SK-N-SH (cell line): ENCODE measurements around the gene TTC39C.

Experiments used
- CTCF ChIP-seq: fragments of 200-600 bp; sonication (generic); IDR thresholded peaks from 2 replicates; pipeline ENCODE4 v1.6.1; 2017; ENCODE audit warnings: antibody characterized with exemption, mild to moderate bottlenecking, moderate library complexity
- POLR2AphosphoS5 ChIP-seq: IDR thresholded peaks from 2 replicates; pipeline ENCODE4 v1.6.1; 2012; ENCODE audit warnings: low read depth, low read length
- REST ChIP-seq: IDR thresholded peaks from 2 replicates; pipeline ENCODE4 v1.6.1; 2012; ENCODE audit warnings: mild to moderate bottlenecking, low read depth, low read length, moderate library complexity
- USF2 ChIP-seq: fragments of 150-350 bp; IDR thresholded peaks from 2 replicates; pipeline ENCODE4 v1.6.1; 2017; ENCODE audit warnings: antibody characterized with exemption, low read length, low read depth, borderline replicate concordance
- ZBTB33 ChIP-seq: IDR thresholded peaks from 2 replicates; pipeline ENCODE4 v1.4.0; 2012; ENCODE audit warnings: low read depth, borderline replicate concordance

- TF ChIP-seq POLR2AphosphoS5 (no peak), USF2 (no peak), CTCF (no peak), REST (no peak), ZBTB33 (no peak)
Measured at GRCh38 chr18:24157855-24158254, 143.3 kb downstream of the TTC39C start.
